IPS-15b (cell line): Measurements from ENCODE around the gene PKN3.

ENCODE experiments used
- H3K27me3 ChIP-seq: one replicate; pipeline ENCODE4 v1.6.1; 2013; ENCODE audit warnings: low read length; ENCODE audit not compliant: control insufficient read depth, insufficient read depth
- H3K36me3 ChIP-seq: one replicate; pipeline ENCODE4 v1.6.1; 2013; ENCODE audit warnings: low read length; ENCODE audit not compliant: control insufficient read depth, insufficient read depth
- H3K4me1 ChIP-seq: one replicate; pipeline ENCODE4 v1.6.1; 2013; ENCODE audit warnings: mild to moderate bottlenecking, low read length; ENCODE audit not compliant: control insufficient read depth, insufficient read depth
- H3K4me3 ChIP-seq: one replicate; pipeline ENCODE4 v1.5.1; 2013; ENCODE audit warnings: low read depth, low read length
- H3K9ac ChIP-seq: one replicate; pipeline ENCODE4 v1.6.1; 2013; ENCODE audit warnings: low read depth, mild to moderate bottlenecking, low read length
- H3K9me3 ChIP-seq: one replicate; pipeline ENCODE4 v1.6.1; 2013; ENCODE audit warnings: mild to moderate bottlenecking, low read length; ENCODE audit not compliant: control insufficient read depth, insufficient read depth

Gene PKN3

DNA sequence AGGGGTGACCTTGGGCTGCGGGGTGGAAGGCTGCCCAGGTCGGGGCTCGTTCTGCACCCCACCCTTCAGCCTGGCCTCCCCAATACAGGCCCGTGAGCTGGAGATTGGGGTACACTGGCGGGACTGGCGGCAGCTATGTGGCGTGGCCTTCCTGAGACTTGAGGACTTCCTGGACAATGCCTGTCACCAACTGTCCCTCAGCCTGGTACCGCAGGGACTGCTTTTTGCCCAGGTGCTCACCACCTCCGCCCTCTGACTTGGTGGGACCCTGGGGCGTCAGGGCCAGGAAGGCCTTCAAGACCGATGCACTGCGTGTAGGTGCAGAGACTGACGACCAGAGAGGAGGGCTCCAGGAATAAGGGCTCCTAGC is 11.1 kb downstream of the PKN3 start:
- H3K4me1 ChIP-seq = no peaks in the 10 kb centered on the region

GRCh38 chr9:128713941-128714573 is 11.8 kb downstream of the PKN3 start:
- no peaks in the 10 kb centered on the region for H3K27me3 ChIP-seq
- no peaks in the 10 kb centered on the region for H3K9me3 ChIP-seq
- H3K4me3 ChIP-seq = no peak overlapping the region
- no peak overlapping the region for H3K9ac ChIP-seq
- no peaks in the 10 kb centered on the region for H3K4me1 ChIP-seq
- H3K36me3 ChIP-seq = peaks cover 10% of the 10 kb centered on the region

More for the DNA sequence above, 11.1 kb downstream of the PKN3 start:
- no peak overlapping the region for H3K9ac ChIP-seq
- H3K9me3 ChIP-seq = no peaks in the 10 kb centered on the region
- H3K36me3 ChIP-seq = peaks cover 10% of the 10 kb centered on the region
- H3K4me3 ChIP-seq = no peak overlapping the region
- H3K27me3 ChIP-seq = no peaks in the 10 kb centered on the region

GRCh38 chr9:128714586-128715435 is 12.5 kb downstream of the PKN3 start:
- no peak overlapping the region for H3K4me3 ChIP-seq
- no peaks in the 10 kb centered on the region for H3K4me1 ChIP-seq
- no peaks in the 10 kb centered on the region for H3K9me3 ChIP-seq
- no peak overlapping the region for H3K9ac ChIP-seq
- no peaks in the 10 kb centered on the region for H3K27me3 ChIP-seq
- peaks cover 16% of the 10 kb centered on the region for H3K36me3 ChIP-seq

GRCh38 chr9:128715436-128715750 is 13.1 kb downstream of the PKN3 start:
- Histone ChIP-seq H3K4me3 (no peak overlapping the region), H3K36me3 (peaks cover 22% of the 10 kb centered on the region), H3K4me1 (no peaks in the 10 kb centered on the region), H3K27me3 (no peaks in the 10 kb centered on the region), H3K9ac (no peak overlapping the region), H3K9me3 (no peaks in the 10 kb centered on the region)

GRCh38 chr9:128716581-128717254 is 14.4 kb downstream of the PKN3 start:
- no peak overlapping the region for H3K9ac ChIP-seq
- H3K4me1 ChIP-seq = no peaks in the 10 kb centered on the region
- H3K27me3 ChIP-seq = no peaks in the 10 kb centered on the region
- peaks cover 34% of the 10 kb centered on the region for H3K36me3 ChIP-seq
- no peak overlapping the region for H3K4me3 ChIP-seq
- H3K9me3 ChIP-seq = no peaks in the 10 kb centered on the region

GRCh38 chr9:128718047-128718446 is 15.7 kb downstream of the PKN3 start:
- Histone ChIP-seq H3K9ac (no peak overlapping the region), H3K4me3 (no peak overlapping the region), H3K36me3 (peaks cover 40% of the 10 kb centered on the region), H3K9me3 (no peaks in the 10 kb centered on the region), H3K27me3 (no peaks in the 10 kb centered on the region), H3K4me1 (peaks cover 2% of the 10 kb centered on the region)

GRCh38 chr9:128718475-128718874 is 16.2 kb downstream of the PKN3 start:
- Histone ChIP-seq H3K27me3 (no peaks in the 10 kb centered on the region), H3K36me3 (peaks cover 39% of the 10 kb centered on the region), H3K4me3 (no peak overlapping the region), H3K4me1 (peaks cover 3% of the 10 kb centered on the region), H3K9ac (no peak overlapping the region), H3K9me3 (no peaks in the 10 kb centered on the region)

DNA sequence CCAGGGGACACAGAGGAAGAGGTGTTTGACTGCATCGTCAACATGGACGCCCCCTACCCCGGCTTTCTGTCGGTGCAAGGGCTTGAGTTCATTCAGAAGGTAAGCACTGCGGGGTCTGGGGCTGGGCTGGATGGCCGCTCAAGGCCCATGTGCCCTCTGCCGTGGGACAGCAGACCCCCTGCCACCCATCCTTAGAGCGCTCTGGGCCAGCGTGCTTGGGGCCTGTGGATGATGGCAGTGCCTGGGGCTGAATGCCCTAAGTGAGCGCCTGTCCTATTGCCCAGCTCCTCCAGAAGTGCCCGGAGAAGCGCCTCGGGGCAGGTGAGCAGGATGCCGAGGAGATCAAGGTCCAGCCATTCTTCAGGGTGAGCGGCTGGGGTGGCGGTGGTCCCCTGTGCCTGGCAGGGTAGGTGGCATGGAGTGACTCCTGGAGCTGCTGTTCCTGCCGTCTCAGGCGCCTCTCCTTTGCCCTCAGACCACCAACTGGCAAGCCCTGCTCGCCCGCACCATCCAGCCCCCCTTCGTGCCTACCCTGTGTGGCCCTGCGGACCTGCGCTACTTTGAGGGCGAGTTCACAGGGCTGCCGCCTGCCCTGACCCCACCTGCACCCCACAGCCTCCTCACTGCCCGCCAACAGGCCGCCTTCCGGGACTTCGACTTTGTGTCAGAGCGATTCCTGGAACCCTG is 17.8 kb downstream of the PKN3 start:
- no peaks in the 10 kb centered on the region for H3K27me3 ChIP-seq
- peaks cover 34% of the 10 kb centered on the region for H3K36me3 ChIP-seq
- peaks cover 3% of the 10 kb centered on the region for H3K4me1 ChIP-seq
- no peaks in the 10 kb centered on the region for H3K9me3 ChIP-seq
- no peak overlapping the region for H3K4me3 ChIP-seq
- H3K9ac ChIP-seq = no peak overlapping the region

- peaks cover 34% of the 10 kb centered on the region for H3K36me3 ChIP-seq
Measured at GRCh38 chr9:128720841-128721486, 18.7 kb downstream of the PKN3 start.

GRCh38 chr9:128721487-128722010 is 19.2 kb downstream of the PKN3 start:
- Histone ChIP-seq H3K4me3 (no peak overlapping the region), H3K4me1 (peaks cover 3% of the 10 kb centered on the region), H3K9me3 (no peaks in the 10 kb centered on the region), H3K36me3 (peaks cover 34% of the 10 kb centered on the region), H3K9ac (no peak overlapping the region), H3K27me3 (no peaks in the 10 kb centered on the region)

More at GRCh38 chr9:128720841-128721486, 18.7 kb downstream of the PKN3 start:
- H3K27me3 ChIP-seq = no peaks in the 10 kb centered on the region
- no peak overlapping the region for H3K4me3 ChIP-seq
- H3K4me1 ChIP-seq = peaks cover 3% of the 10 kb centered on the region
- H3K9ac ChIP-seq = no peak overlapping the region
- no peaks in the 10 kb centered on the region for H3K9me3 ChIP-seq
